ENCODE data around the gene CARD11.

Gene CARD11

GRCh38 chr7:3019801-3020200 is 23.9 kb downstream of the CARD11 start:
- H3K79me2 ChIP-seq (ENCODE audit: insufficient read depth, low read length), result peaks cover 29% of the 10 kb centered on the region; the same call in 1 of the 2 replicates
- no peak overlapping the region for H2AFZ ChIP-seq (ENCODE audit: low read length)
- TF ChIP-seq EZH2phosphoT487 (IDR thresholded peaks at IDR 0.05; ENCODE audit: borderline replicate concordance) (no peak), CTCF (conservative IDR thresholded peaks at IDR 0.05; ENCODE audit: low read length) (no peak)
- H3K4me2 ChIP-seq (ENCODE audit: low read depth, low read length, poor library complexity, severe bottlenecking), result no peak overlapping the region
- no peak overlapping the region for H3K4me3 ChIP-seq (ENCODE audit: low read length, poor library complexity, severe bottlenecking)
- H3K9ac ChIP-seq (ENCODE audit: low read depth, low read length, poor library complexity, severe bottlenecking), result no peak overlapping the region
- H3K27me3 ChIP-seq (ENCODE audit: insufficient read depth, low read length, poor library complexity, severe bottlenecking), result no peaks in the 10 kb centered on the region
- no peaks in the 10 kb centered on the region for H4K20me1 ChIP-seq (ENCODE audit: insufficient read depth, low read length, poor library complexity, severe bottlenecking)
- H3K9me3 ChIP-seq (ENCODE audit: insufficient read depth, low read depth, low read length), result peaks cover 19% of the 10 kb centered on the region; the same call in 1 of the 2 replicates
- 0 out of 2 replicates have a peak, but pooled peaks cover 3% of the 10 kb centered on the region for H3F3A ChIP-seq (ENCODE audit: low read depth)
- H3K9me2 ChIP-seq (replicated peaks; ENCODE audit: low read depth, low read length), result no peaks in the 10 kb centered on the region
- peaks cover 18% of the 10 kb centered on the region; the same call in 1 of the 2 replicates for H3K36me3 ChIP-seq (ENCODE audit: insufficient read depth, low read length)
- H3K4me1 ChIP-seq (ENCODE audit: insufficient read depth, low read length, poor library complexity, severe bottlenecking), result peaks cover 3% of the 10 kb centered on the region

- H3K79me2 ChIP-seq (ENCODE audit: insufficient read depth, low read length), result peaks cover 13% of the 10 kb centered on the region; the same call in 1 of the 2 replicates
Measured at GRCh38 chr7:3013975-3014792, 29.5 kb downstream of the CARD11 start.

GRCh38 chr7:3011211-3011852 is 32.3 kb downstream of the CARD11 start:
- no peaks in the 10 kb centered on the region for H3K9me2 ChIP-seq (replicated peaks; ENCODE audit: low read depth, low read length)
- H3K9me3 ChIP-seq (ENCODE audit: insufficient read depth, low read depth, low read length), result no peaks in the 10 kb centered on the region
- H3K27me3 ChIP-seq (ENCODE audit: insufficient read depth, low read length, poor library complexity, severe bottlenecking), result no peaks in the 10 kb centered on the region
- no peaks in the 10 kb centered on the region for H4K20me1 ChIP-seq (ENCODE audit: insufficient read depth, low read length, poor library complexity, severe bottlenecking)
- no peak overlapping the region for H3K4me3 ChIP-seq (ENCODE audit: low read length, poor library complexity, severe bottlenecking)
- peaks cover 15% of the 10 kb centered on the region; the same call in 1 of the 2 replicates for H3K79me2 ChIP-seq (ENCODE audit: insufficient read depth, low read length)
- no peak overlapping the region for H3K9ac ChIP-seq (ENCODE audit: low read depth, low read length, poor library complexity, severe bottlenecking)
- TF ChIP-seq CTCF (conservative IDR thresholded peaks at IDR 0.05; ENCODE audit: low read length) (no peak), EZH2phosphoT487 (IDR thresholded peaks at IDR 0.05; ENCODE audit: borderline replicate concordance) (no peak)
- H3K4me1 ChIP-seq (ENCODE audit: insufficient read depth, low read length, poor library complexity, severe bottlenecking), result peaks cover 3% of the 10 kb centered on the region
- peaks cover under 1% of the 10 kb centered on the region; the same call in 1 of the 2 replicates for H3K36me3 ChIP-seq (ENCODE audit: insufficient read depth, low read length)
- H3F3A ChIP-seq (ENCODE audit: low read depth), result no peaks in the 10 kb centered on the region
- no peak overlapping the region for H3K4me2 ChIP-seq (ENCODE audit: low read depth, low read length, poor library complexity, severe bottlenecking)
- no peak overlapping the region for H2AFZ ChIP-seq (ENCODE audit: low read length)

More at GRCh38 chr7:3013975-3014792, 29.5 kb downstream of the CARD11 start:
- Histone ChIP-seq H3K36me3 (ENCODE audit: insufficient read depth, low read length) (peaks cover 4% of the 10 kb centered on the region; the same call in 1 of the 2 replicates), H3K4me1 (ENCODE audit: insufficient read depth, low read length, poor library complexity, severe bottlenecking) (peaks cover 3% of the 10 kb centered on the region), H2AFZ (ENCODE audit: low read length) (no peak overlapping the region), H3K9ac (ENCODE audit: low read depth, low read length, poor library complexity, severe bottlenecking) (no peak overlapping the region), H4K20me1 (ENCODE audit: insufficient read depth, low read length, poor library complexity, severe bottlenecking) (no peaks in the 10 kb centered on the region), H3K9me2 (replicated peaks; ENCODE audit: low read depth, low read length) (no peaks in the 10 kb centered on the region), H3K4me2 (ENCODE audit: low read depth, low read length, poor library complexity, severe bottlenecking) (no peak overlapping the region), H3F3A (ENCODE audit: low read depth) (no peaks in the 10 kb centered on the region), H3K27me3 (ENCODE audit: insufficient read depth, low read length, poor library complexity, severe bottlenecking) (no peaks in the 10 kb centered on the region), H3K4me3 (ENCODE audit: low read length, poor library complexity, severe bottlenecking) (no peak overlapping the region), H3K9me3 (ENCODE audit: insufficient read depth, low read depth, low read length) (no peaks in the 10 kb centered on the region)
- TF ChIP-seq EZH2phosphoT487 (IDR thresholded peaks at IDR 0.05; ENCODE audit: borderline replicate concordance), result no peak
- no peak for TF ChIP-seq CTCF (conservative IDR thresholded peaks at IDR 0.05; ENCODE audit: low read length)
